ENCODE measurements around the gene PLIN1.

GRCh38 chr15:89646416-89647141 lies 32.6 kb downstream of the PLIN1 start:
- TF ChIP-seq CTCF (IDR thresholded peaks at IDR 0.05), result no peak
- no peak for TF ChIP-seq EP300 (IDR thresholded peaks at IDR 0.05)
- TF ChIP-seq POLR2A (IDR thresholded peaks at IDR 0.05), result no peak

Data from tibial nerve (tissue), 4 donors.